ENCODE results near the gene TBXAS1. TPM values are rescaled to one million over a fixed set of nuclear protein-coding genes. Genes with fewer than 3 reads are reported as not detected.

Gene TBXAS1
- total RNA-seq, 1 experiment from 2014 or later, result 2.3 TPM

- CTCF ChIA-PET, result no interaction called here
- no peak for TF ChIP-seq ZBTB21 (CRISPR knock-in tag; IDR thresholded peaks at IDR 0.05; ENCODE audit: borderline replicate concordance)
- TF ChIP-seq TEAD1 (CRISPR knock-in tag; IDR thresholded peaks at IDR 0.05), result no peak
- TF ChIP-seq IRF1 (CRISPR knock-in tag; IDR thresholded peaks at IDR 0.05), result no peak
- TF ChIP-seq PRDM15 (CRISPR knock-in tag; IDR thresholded peaks at IDR 0.05), result no peak
- TF ChIP-seq TEAD4 (CRISPR knock-in tag; IDR thresholded peaks at IDR 0.05), result no peak
- no peak for TF ChIP-seq ARID4B (CRISPR knock-in tag; IDR thresholded peaks at IDR 0.05; ENCODE audit: borderline replicate concordance)
- no peak for TF ChIP-seq ERG (CRISPR knock-in tag; IDR thresholded peaks at IDR 0.05)
- no peak for TF ChIP-seq TP53 (CRISPR knock-in tag; IDR thresholded peaks at IDR 0.05)
- no peak for TF ChIP-seq NR2C2 (CRISPR knock-in tag; IDR thresholded peaks at IDR 0.05)
- TF ChIP-seq USF2 (CRISPR knock-in tag; IDR thresholded peaks at IDR 0.05), result no peak
- TF ChIP-seq GRHL2 (CRISPR knock-in tag; IDR thresholded peaks at IDR 0.05; ENCODE audit: insufficient replicate concordance, severe bottlenecking), result no peak
- TF ChIP-seq CTCF (IDR thresholded peaks at IDR 0.05), result no peak
- no peak for TF ChIP-seq E2F5 (CRISPR knock-in tag; IDR thresholded peaks at IDR 0.05)
- TF ChIP-seq ZNF138 (CRISPR knock-in tag; conservative IDR thresholded peaks at IDR 0.05), result no peak
- no peak for TF ChIP-seq ZNF219 (CRISPR knock-in tag; IDR thresholded peaks at IDR 0.05; ENCODE audit: borderline replicate concordance)
- TF ChIP-seq MLX (CRISPR knock-in tag; IDR thresholded peaks at IDR 0.05), result no peak
- no peak for TF ChIP-seq IRF2 (CRISPR knock-in tag; IDR thresholded peaks at IDR 0.05; ENCODE audit: borderline replicate concordance, low read depth)
- no peak for TF ChIP-seq ATF6 (CRISPR knock-in tag; IDR thresholded peaks at IDR 0.05)
- no peak for TF ChIP-seq ZBTB43 (CRISPR knock-in tag; IDR thresholded peaks at IDR 0.05)
Measured at GRCh38 chr7:140033779-140034363, 204.8 kb downstream of the TBXAS1 start.

More at GRCh38 chr7:140033779-140034363, 204.8 kb downstream of the TBXAS1 start:
- ATAC-seq, result no peak
- peaks cover 9% of the 10 kb centered on the region; the same call in 1 of the 2 replicates for H3K36me3 Mint-ChIP-seq
- no peak overlapping the region for H3K4me3 Mint-ChIP-seq
- peaks cover 4% of the 10 kb centered on the region; the same call in 1 of the 2 replicates for H3K9me3 Mint-ChIP-seq
- no peaks in the 10 kb centered on the region for H3K4me1 Mint-ChIP-seq
- H3K27ac Mint-ChIP-seq, result no peak overlapping the region
- no peaks in the 10 kb centered on the region for H3K27me3 Mint-ChIP-seq (ENCODE audit: low read depth)
- POLR2A ChIA-PET, result no interaction called here
- no peak for DNase-seq (ENCODE audit: low spot score)

Measured in WTC11 (cell line).